ENCODE measurements around the gene APOC1.

The APOC1 gene

DNA sequence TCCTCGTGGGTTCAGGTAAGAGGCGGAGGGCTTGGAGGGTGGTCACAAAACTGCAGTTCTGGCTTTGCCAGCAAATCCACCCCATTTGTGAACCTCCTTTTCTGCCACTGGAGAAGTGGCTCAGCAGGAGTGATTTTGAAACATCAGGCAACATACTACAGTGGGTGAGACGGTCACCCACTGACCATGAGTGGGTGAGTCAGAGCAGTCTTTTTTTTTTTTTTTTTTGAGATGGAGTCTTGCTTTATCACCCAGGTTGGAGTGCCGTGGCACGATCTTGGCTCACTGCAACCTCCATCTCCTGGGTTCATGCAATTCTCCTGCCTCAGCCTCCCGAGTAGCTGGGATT is 20.4 kb upstream of the APOC1 start:
- Histone ChIP-seq H3K4me2 (ENCODE audit: low read length) (no peak overlapping the region), H3K18ac (ENCODE audit: low read length) (no peak overlapping the region), H2BK5ac (ENCODE audit: low read depth, low read length, poor library complexity) (no peak overlapping the region), H2BK120ac (ENCODE audit: insufficient read depth, low read length, poor library complexity) (no peak overlapping the region), H3K36me3 (ENCODE audit: control insufficient read depth in 1 of 2, insufficient read depth in 2 of 2, low read length in 2 of 2) (peaks cover 55% of the 10 kb centered on the region in 2 experiments), H3K4me1 (ENCODE audit: control insufficient read depth in 1 of 2, insufficient read depth in 2 of 2, low read length in 2 of 2) (peaks cover 6 to 10% of the 10 kb centered on the region in 2 experiments), H3K4ac (ENCODE audit: low read depth, low read length) (no peak overlapping the region), H2AK5ac (ENCODE audit: low read length) (no peak overlapping the region), H4K8ac (ENCODE audit: low read depth, low read length) (no peak overlapping the region), H3K27ac (ENCODE audit: low read depth, low read length) (no peak overlapping the region), H3K27me3 (ENCODE audit: insufficient read depth, low read length) (no peaks in the 10 kb centered on the region), H3K79me1 (ENCODE audit: low read length) (peaks cover 5% of the 10 kb centered on the region), H3K23ac (ENCODE audit: low read length) (no peak overlapping the region), H3K14ac (ENCODE audit: low read length) (no peak overlapping the region), H3K4me3 (ENCODE audit: low read depth, low read length) (no peak overlapping the region), H2BK12ac (ENCODE audit: low read length) (no peak overlapping the region), H4K91ac (ENCODE audit: low read depth, low read length) (no peak overlapping the region), H4K12ac (ENCODE audit: low read depth, low read length) (no peak overlapping the region), H3K9ac (ENCODE audit: low read length) (no peak overlapping the region), H2AFZ (ENCODE audit: insufficient read depth, low read length, poor library complexity) (no peak overlapping the region), H3K79me2 (ENCODE audit: control insufficient read depth, insufficient read depth, low read length, poor library complexity) (peaks cover 12% of the 10 kb centered on the region), H3K9me3 (ENCODE audit: insufficient read depth, low read depth, low read length) (peaks cover 2% of the 10 kb centered on the region)
- no peak for DNase-seq
- no CpG with 5 or more reads among the region's 6 CpGs for WGBS (ENCODE audit: extremely low coverage, insufficient coverage, insufficient read length)

DNA sequence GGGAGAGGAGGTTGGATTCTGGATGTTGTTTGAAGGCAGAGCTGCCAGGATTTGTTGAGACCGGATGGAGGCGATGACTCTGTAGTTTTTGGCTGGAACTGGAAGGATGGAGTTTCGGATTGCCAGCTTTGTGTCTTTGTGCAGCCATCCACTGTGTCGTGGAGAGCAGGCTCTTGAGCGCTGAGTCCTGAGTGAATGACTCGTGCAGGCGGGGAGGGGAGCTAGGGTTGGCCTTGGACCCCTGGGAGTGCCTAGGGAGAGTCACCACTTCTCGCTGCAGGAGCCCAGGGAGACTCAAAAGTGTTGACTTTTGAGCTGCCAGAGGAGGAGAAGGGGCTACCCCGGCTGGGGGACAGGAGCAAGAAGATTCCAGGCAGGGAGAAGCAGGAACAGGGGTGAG is 19.5 kb upstream of the APOC1 start:
- peaks cover 5% of the 10 kb centered on the region for H3K79me1 ChIP-seq (ENCODE audit: low read length)
- H2BK12ac ChIP-seq (ENCODE audit: low read length): no peak overlapping the region
- no peak overlapping the region for H4K91ac ChIP-seq (ENCODE audit: low read depth, low read length)
- H4K8ac ChIP-seq (ENCODE audit: low read depth, low read length): no peak overlapping the region
- WGBS (ENCODE audit: extremely low coverage, insufficient coverage, insufficient read length): no CpG with 5 or more reads among the region's 9 CpGs
- H2BK120ac ChIP-seq (ENCODE audit: insufficient read depth, low read length, poor library complexity): no peak overlapping the region
- H3K9ac ChIP-seq (ENCODE audit: low read length): no peak overlapping the region
- H3K27ac ChIP-seq (ENCODE audit: low read depth, low read length): no peak overlapping the region
- H3K27me3 ChIP-seq (ENCODE audit: insufficient read depth, low read length): no peaks in the 10 kb centered on the region
- H3K23ac ChIP-seq (ENCODE audit: low read length): no peak overlapping the region
- no peak overlapping the region for H2AK5ac ChIP-seq (ENCODE audit: low read length)
- no peak overlapping the region for H2AFZ ChIP-seq (ENCODE audit: insufficient read depth, low read length, poor library complexity)
- no peak overlapping the region for H4K12ac ChIP-seq (ENCODE audit: low read depth, low read length)
- H2BK5ac ChIP-seq (ENCODE audit: low read depth, low read length, poor library complexity): no peak overlapping the region
- H3K79me2 ChIP-seq (ENCODE audit: control insufficient read depth, insufficient read depth, low read length, poor library complexity): peaks cover 12% of the 10 kb centered on the region
- DNase-seq: no peak
- H3K14ac ChIP-seq (ENCODE audit: low read length): no peak overlapping the region
- H3K4ac ChIP-seq (ENCODE audit: low read depth, low read length): no peak overlapping the region
- no peak overlapping the region for H3K18ac ChIP-seq (ENCODE audit: low read length)
- no peak overlapping the region for H3K4me2 ChIP-seq (ENCODE audit: low read length)
- H3K9me3 ChIP-seq (ENCODE audit: insufficient read depth, low read depth, low read length): peaks cover 2% of the 10 kb centered on the region
- H3K36me3 ChIP-seq (ENCODE audit: control insufficient read depth in 1 of 2, insufficient read depth in 2 of 2, low read length in 2 of 2): peaks cover 57 to 61% of the 10 kb centered on the region in 2 experiments
- peaks cover 6% of the 10 kb centered on the region in 2 experiments for H3K4me1 ChIP-seq (ENCODE audit: control insufficient read depth in 1 of 2, insufficient read depth in 2 of 2, low read length in 2 of 2)
- H3K4me3 ChIP-seq (ENCODE audit: low read depth, low read length): no peak overlapping the region

- H2AFZ ChIP-seq (ENCODE audit: insufficient read depth, low read length, poor library complexity): no peak overlapping the region
- DNase-seq: no peak
- peaks cover 79 to 81% of the 10 kb centered on the region in 2 experiments for H3K36me3 ChIP-seq (ENCODE audit: control insufficient read depth in 1 of 2, insufficient read depth in 2 of 2, low read length in 2 of 2)
- H3K4ac ChIP-seq (ENCODE audit: low read depth, low read length): no peak overlapping the region
- H2BK120ac ChIP-seq (ENCODE audit: insufficient read depth, low read length, poor library complexity): no peak overlapping the region
- no peak overlapping the region for H4K8ac ChIP-seq (ENCODE audit: low read depth, low read length)
- H3K14ac ChIP-seq (ENCODE audit: low read length): no peak overlapping the region
- H3K27ac ChIP-seq (ENCODE audit: low read depth, low read length): no peak overlapping the region
- no peak overlapping the region for H2BK5ac ChIP-seq (ENCODE audit: low read depth, low read length, poor library complexity)
- no peaks in the 10 kb centered on the region for H3K27me3 ChIP-seq (ENCODE audit: insufficient read depth, low read length)
- H2AK5ac ChIP-seq (ENCODE audit: low read length): no peak overlapping the region
- no peak overlapping the region for H3K9ac ChIP-seq (ENCODE audit: low read length)
- H3K4me2 ChIP-seq (ENCODE audit: low read length): no peak overlapping the region
- WGBS (ENCODE audit: extremely low coverage, insufficient coverage, insufficient read length): no CpG with 5 or more reads among the region's 8 CpGs
- H2BK12ac ChIP-seq (ENCODE audit: low read length): no peak overlapping the region
- H3K18ac ChIP-seq (ENCODE audit: low read length): peak overlapping the region; percentile 6
- peaks cover 4% of the 10 kb centered on the region for H3K9me3 ChIP-seq (ENCODE audit: insufficient read depth, low read depth, low read length)
- no peaks in the 10 kb centered on the region for H3K4me1 ChIP-seq (ENCODE audit: control insufficient read depth in 1 of 2, insufficient read depth in 2 of 2, low read length in 2 of 2)
- H4K91ac ChIP-seq (ENCODE audit: low read depth, low read length): no peak overlapping the region
- no peak overlapping the region for H3K23ac ChIP-seq (ENCODE audit: low read length)
- no peak overlapping the region for H3K4me3 ChIP-seq (ENCODE audit: low read depth, low read length)
- no peak overlapping the region for H4K12ac ChIP-seq (ENCODE audit: low read depth, low read length)
- no peaks in the 10 kb centered on the region for H3K79me1 ChIP-seq (ENCODE audit: low read length)
- no peaks in the 10 kb centered on the region for H3K79me2 ChIP-seq (ENCODE audit: control insufficient read depth, insufficient read depth, low read length, poor library complexity)
Measured at GRCh38 chr19:44897835-44898234, 16.6 kb upstream of the APOC1 start.

DNA sequence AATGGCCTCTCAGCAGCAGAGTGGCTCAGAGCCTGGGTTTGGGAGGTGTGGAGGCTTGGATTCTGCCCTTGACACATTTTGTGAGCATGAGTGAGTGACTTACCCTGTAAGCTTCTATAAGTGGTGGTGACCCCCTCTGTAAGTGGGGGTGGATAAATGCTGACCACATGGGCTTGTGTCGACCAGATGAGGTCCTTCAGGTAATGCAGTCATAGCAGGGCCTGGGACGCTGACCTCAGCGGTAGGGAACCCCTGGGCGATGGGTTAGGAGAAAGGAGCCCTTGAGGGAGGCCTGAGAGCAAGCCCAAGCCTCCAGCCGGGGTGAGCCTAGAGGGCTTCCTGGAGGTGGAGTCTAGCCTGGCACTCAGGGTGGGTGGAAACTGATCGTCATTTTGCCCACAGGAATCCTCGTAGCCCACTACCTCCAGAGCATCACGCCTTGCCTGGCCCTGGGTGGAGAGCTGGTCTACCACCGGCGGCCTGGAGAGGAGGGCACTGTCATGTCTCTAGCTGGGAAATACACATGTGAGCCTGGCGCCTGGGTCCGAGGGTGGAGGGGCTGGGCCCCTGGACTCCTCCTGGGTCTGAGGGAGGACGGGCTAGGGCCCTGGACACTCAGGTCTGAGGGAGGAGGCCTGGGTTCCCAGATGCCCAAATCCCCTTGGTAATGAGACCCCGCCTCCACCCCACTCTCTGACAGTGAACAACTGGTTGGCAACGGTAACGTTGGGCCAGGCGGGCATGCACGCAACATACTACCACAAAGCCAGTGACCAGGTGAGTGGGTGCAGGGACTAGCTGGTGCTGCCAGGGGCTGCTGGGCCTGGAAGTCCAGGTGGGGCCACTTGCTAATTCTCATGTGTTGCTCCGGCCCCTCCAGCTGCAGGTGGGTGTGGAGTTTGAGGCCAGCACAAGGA is 13.8 kb upstream of the APOC1 start:
- DNase-seq: no peak
- H2AFZ ChIP-seq (ENCODE audit: insufficient read depth, low read length, poor library complexity): no peak overlapping the region
- H2BK12ac ChIP-seq (ENCODE audit: low read length): no peak overlapping the region
- no peak overlapping the region for H3K18ac ChIP-seq (ENCODE audit: low read length)
- H4K12ac ChIP-seq (ENCODE audit: low read depth, low read length): no peak overlapping the region
- no peak overlapping the region for H3K4ac ChIP-seq (ENCODE audit: low read depth, low read length)
- H3K27me3 ChIP-seq (ENCODE audit: insufficient read depth, low read length): no peaks in the 10 kb centered on the region
- H3K9ac ChIP-seq (ENCODE audit: low read length): no peak overlapping the region
- H3K9me3 ChIP-seq (ENCODE audit: insufficient read depth, low read depth, low read length): peaks cover 2% of the 10 kb centered on the region
- H2BK120ac ChIP-seq (ENCODE audit: insufficient read depth, low read length, poor library complexity): no peak overlapping the region
- no peak overlapping the region for H3K4me3 ChIP-seq (ENCODE audit: low read depth, low read length)
- peaks cover 4% of the 10 kb centered on the region for H3K79me1 ChIP-seq (ENCODE audit: low read length)
- H2BK5ac ChIP-seq (ENCODE audit: low read depth, low read length, poor library complexity): no peak overlapping the region
- H2AK5ac ChIP-seq (ENCODE audit: low read length): no peak overlapping the region
- peaks cover 0 to 3% of the 10 kb centered on the region in 2 experiments for H3K4me1 ChIP-seq (ENCODE audit: control insufficient read depth in 1 of 2, insufficient read depth in 2 of 2, low read length in 2 of 2)
- no peak overlapping the region for H3K4me2 ChIP-seq (ENCODE audit: low read length)
- H3K79me2 ChIP-seq (ENCODE audit: control insufficient read depth, insufficient read depth, low read length, poor library complexity): no peaks in the 10 kb centered on the region
- no CpG with 5 or more reads among the region's 19 CpGs for WGBS (ENCODE audit: extremely low coverage, insufficient coverage, insufficient read length)
- H4K91ac ChIP-seq (ENCODE audit: low read depth, low read length): no peak overlapping the region
- H4K8ac ChIP-seq (ENCODE audit: low read depth, low read length): no peak overlapping the region
- H3K14ac ChIP-seq (ENCODE audit: low read length): no peak overlapping the region
- H3K36me3 ChIP-seq (ENCODE audit: control insufficient read depth in 1 of 2, insufficient read depth in 2 of 2, low read length in 2 of 2): peaks cover 59 to 60% of the 10 kb centered on the region in 2 experiments
- H3K23ac ChIP-seq (ENCODE audit: low read length): no peak overlapping the region
- H3K27ac ChIP-seq (ENCODE audit: low read depth, low read length): no peak overlapping the region

All from trophoblast cell (in vitro differentiated cells and primary cell).